T follicular helper cell (primary cell): ENCODE results near the gene MROH9.
"Not testable (repeated sequence)": the region's sequence is repeated elsewhere in the genome, so short reads cannot be mapped to it uniquely, and the experiment has no call there.

Source experiments
- DNase-seq: peaks from one replicate; pipeline ENCODE4 v3.0.0-alpha.2; 2020; ENCODE audit warnings: low read depth
- total RNA-seq, 2 experiments: gene quantifications; one replicate each; lab custom pipeline; 2026; lab: John Stamatoyannopoulos, UW

The MROH9 gene
- 0 reads per million in 2 experiments for total RNA-seq

GRCh38 chr1:170935231-170935630 is at the start of gene MROH9:
TSS of gene MROH9 (plus strand) at chr1:170935534. CDS start at chr1:170945557, 10,023 bp downstream.
- DNase-seq: no peak

- no peak for DNase-seq
Observed at GRCh38 chr1:170885551-170885950, 49.8 kb upstream of the MROH9 start.

GRCh38 chr1:170886460-170886859 is 48.9 kb upstream of the MROH9 start:
- DNase-seq: no peak

- DNase-seq: no peak
Observed at GRCh38 chr1:170887726-170888125, 47.6 kb upstream of the MROH9 start.

GRCh38 chr1:170891872-170892271 is 43.5 kb upstream of the MROH9 start:
- DNase-seq: no peak

GRCh38 chr1:170893655-170894297 is 41.6 kb upstream of the MROH9 start:
- no peak for DNase-seq

GRCh38 chr1:170903961-170904360 is 31.4 kb upstream of the MROH9 start:
- no peak for DNase-seq

DNA sequence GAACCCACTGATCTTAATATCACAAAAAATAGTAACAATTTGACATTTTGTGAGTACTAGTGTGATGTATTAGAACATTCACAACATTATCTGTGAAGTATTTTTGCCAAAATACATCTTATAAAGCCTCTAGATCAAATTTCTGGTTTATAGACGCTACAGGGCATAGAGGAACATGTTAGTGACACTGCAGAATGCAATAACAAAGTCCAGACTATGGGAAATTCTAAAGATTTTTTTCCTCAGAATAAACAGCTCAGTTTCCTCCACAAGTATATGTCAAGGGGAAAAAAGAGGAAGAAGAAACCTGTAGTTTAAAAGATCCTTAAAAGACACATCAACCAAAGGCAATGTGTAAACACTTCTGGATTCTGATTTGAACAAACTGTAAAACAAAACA is 26.4 kb upstream of the MROH9 start:
- DNase-seq: no peak

DNA sequence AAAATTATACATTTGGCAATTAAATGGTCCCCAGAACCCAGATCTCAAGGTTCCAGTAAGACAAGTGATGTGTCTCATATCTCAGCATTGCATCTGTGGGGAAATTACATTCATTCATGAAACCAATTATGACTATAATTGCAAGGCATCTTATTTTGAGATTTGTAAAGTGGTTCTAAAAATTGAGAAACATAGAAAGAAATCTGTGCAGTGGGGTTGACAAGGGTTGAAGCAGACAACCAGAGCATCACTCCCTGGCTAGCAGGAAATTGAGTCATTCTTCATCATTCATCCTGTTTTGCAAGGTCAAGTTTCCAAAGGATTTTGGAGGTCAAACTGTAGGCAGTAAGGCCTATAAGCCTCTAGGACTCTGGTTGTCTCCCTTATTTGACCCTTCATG is 25.1 kb upstream of the MROH9 start:
- DNase-seq: no peak

DNA sequence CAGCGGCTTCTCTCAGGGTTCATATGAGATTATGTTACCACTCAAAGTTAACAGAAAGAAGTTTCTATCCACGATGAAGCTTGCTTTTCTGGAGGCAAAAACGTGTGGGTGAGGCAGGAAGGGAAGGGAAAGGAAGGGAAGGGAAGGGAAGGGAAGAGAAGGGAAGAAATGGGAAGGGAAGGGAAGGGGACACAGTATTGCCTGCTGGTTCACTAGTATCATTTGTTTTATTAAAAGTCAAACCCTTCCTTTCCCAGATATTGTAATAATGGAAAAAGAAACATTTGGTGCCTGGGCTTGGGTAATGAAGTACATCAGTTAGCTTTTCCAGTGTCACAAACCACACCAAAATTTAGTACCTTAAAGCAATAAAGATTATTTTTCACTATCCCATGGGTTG is 18.0 kb upstream of the MROH9 start:
- DNase-seq: no peak

- not testable (repeated sequence) for DNase-seq
Observed at GRCh38 chr1:170924656-170925055, 10.7 kb upstream of the MROH9 start.

DNA sequence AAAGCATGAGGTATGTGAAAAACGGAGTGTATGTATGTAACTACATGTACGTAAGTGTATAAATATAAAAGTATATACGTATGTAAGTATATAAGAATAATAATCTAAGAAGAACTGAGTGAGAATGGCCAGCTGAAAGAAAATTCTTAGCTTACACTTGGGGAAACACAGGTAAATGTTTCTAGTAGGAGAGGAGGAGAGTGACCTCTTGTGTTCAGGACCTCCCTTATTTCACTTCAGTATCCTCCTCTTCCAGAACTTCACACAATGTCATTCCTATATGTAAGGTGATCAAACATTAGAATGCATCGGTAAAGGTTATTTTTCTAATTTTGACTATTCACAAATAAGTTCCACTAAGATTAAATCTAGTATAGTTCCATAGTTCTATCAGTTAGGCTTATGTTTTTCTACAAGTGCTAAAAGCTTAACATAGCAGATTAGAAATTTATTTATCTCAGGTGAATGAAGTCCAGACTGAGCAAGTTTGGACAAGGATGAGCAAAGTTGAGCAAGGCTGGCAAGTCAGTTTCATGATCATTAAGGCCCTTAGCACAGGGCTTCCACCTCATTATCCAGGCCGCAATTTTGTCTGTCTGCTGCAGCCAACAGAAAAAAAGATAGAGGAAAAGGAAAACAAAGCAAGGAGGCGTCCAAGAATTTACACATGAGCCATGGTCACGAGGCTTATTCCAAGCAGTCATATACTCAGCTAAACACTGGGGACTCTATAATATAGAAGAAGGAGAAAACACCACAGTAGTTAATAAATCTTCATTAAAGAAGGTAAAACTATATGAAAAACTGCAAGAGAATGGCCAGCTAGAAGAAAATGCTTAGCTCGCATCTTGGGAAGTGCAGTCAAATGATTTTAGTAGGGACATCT is 7.1 kb upstream of the MROH9 start:
- DNase-seq: no peak

GRCh38 chr1:170929412-170929834 is 5.9 kb upstream of the MROH9 start:
- DNase-seq: no peak

- no peak for DNase-seq
Observed at GRCh38 chr1:170929835-170930554, 5.3 kb upstream of the MROH9 start.

DNA sequence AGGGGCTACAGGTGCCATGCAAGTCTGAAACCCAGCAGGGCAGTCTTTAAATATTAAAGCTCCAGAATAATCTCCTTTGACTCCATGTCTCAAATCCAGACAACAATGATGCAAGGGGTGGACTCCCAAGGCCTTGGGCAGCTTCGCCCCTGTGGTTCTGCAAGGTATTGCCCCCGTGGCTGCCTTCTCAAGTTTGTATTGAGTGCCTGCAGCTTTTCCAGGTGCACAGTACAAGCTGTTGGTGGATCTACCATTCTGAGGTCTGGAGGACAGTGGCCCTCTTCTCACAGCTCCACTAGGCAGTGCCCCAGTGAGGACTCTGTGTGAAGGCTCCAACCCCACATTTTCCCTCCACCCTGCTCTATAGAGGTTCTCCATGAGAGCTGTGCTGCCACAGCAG is 3.7 kb upstream of the MROH9 start:
- DNase-seq: no peak

- no peak for DNase-seq
Observed at GRCh38 chr1:170932236-170932635, 3.1 kb upstream of the MROH9 start.

- no peak for DNase-seq
Observed at GRCh38 chr1:170938281-170938680, 2.9 kb downstream of the MROH9 start.

DNA sequence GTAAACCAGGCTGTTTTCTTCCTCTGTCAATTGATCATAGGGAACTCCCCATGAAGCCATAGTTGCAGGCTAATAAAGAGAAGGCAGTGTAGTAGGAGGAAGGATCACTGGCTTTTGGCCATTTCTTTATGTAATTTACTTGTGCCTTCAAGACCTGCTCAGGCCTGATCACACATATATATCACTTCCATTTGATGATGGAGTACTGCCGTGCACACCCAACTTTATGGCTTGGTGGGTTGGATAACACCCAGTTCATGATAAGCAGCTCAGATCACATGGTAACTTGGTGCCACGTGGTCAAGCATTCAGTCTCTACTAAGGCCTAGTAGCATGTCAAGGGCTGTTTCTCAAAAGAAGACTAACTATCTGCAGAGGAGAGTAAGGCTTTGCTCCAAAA is 4.1 kb downstream of the MROH9 start:
- no peak for DNase-seq

GRCh38 chr1:170951744-170952143 is 16.4 kb downstream of the MROH9 start:
- DNase-seq: not testable (repeated sequence)

DNA sequence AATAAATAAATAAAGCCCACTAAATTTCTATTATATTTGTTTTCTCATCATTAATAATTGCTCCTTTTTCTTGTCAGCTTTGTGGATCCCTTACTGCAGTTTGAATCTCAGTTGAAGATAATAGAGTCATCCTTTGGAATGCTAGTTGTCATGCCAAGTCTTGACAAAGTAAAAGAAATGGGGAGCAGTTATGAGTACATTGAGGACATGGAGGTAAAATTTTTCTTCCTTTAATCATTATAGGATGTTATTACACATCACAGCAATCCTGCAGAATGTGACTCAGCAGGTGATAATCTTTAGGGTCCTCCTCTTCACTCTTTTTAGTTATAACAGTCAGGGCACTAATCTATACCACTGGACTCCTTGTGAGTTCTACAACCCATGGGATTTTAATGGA is 24.1 kb downstream of the MROH9 start:
- no peak for DNase-seq

- DNase-seq: no peak
Observed at GRCh38 chr1:170964506-170964905, 29.2 kb downstream of the MROH9 start.

DNA sequence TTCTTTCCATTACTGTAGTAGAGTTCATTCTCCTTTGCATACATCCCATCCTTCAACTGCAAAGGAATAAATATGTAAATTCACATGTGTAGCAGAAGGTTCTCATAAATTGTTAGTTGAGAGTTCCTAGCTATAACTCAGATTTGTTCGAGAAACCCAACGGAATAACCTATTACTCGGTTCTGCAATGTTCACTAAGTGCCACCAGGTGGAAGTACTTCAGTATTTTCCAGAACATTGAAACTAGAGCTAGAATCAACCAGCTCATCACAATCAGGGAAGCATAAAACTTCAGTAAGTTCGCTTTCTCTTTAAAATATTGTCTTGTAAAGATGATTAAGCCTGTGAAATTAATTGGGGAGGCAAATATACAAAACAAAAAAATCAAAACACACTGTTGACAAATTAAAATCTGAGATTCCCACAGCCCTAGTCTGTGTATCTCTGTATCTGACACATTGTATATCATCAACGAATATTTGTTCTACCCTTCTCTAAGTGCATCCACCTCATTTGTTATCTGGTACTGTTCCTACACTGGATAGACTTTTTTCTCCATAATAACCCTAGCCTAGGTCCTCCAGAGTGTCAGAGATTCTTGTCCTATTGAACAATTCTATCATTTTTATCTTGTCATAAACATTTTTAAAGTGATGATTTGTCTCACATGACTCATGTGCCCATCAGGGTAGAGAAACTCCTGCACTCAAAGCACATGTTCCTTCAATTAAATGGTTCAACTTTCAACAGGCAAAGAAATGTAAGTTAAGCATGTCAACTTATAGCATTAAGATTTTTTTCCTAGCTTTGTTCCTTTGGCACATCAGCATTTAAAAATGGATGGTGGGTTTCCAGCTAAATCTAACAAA is 31.9 kb downstream of the MROH9 start:
- no peak for DNase-seq
